Stimulated activated naive CD8-positive, alpha-beta T cell treated with anti-CD3 and anti-CD28 coated beads, Interleukin-15, Interleukin-2, amounts not matched to agents 100 ng/mL and 50 ng/mL, for 24 hours (primary cell): ENCODE data around the gene PPM1F.
A peak's percentile ranks its signal among the peaks of the same experiment; 100 is the strongest.

Experiments used
- H3K27ac Mint-ChIP-seq: one replicate; pipeline ENCODE4 v1.8.0; 2021; ENCODE audit warnings: mild to moderate bottlenecking, mixed read lengths
- H3K27me3 Mint-ChIP-seq: one replicate; pipeline ENCODE4 v1.8.0; 2021; ENCODE audit warnings: mixed read lengths
- H3K36me3 Mint-ChIP-seq: one replicate; pipeline ENCODE4 v1.8.0; 2021; ENCODE audit warnings: low read depth, mixed read lengths
- H3K4me1 Mint-ChIP-seq: one replicate; pipeline ENCODE4 v1.8.0; 2021; ENCODE audit warnings: low read depth, mixed read lengths
- H3K4me3 Mint-ChIP-seq: one replicate; pipeline ENCODE4 v1.8.0; 2021; ENCODE audit warnings: mild to moderate bottlenecking, mixed read lengths
- H3K9me3 Mint-ChIP-seq: one replicate; pipeline ENCODE4 v1.8.0; 2021; ENCODE audit warnings: mixed read lengths

PPM1F gene

DNA sequence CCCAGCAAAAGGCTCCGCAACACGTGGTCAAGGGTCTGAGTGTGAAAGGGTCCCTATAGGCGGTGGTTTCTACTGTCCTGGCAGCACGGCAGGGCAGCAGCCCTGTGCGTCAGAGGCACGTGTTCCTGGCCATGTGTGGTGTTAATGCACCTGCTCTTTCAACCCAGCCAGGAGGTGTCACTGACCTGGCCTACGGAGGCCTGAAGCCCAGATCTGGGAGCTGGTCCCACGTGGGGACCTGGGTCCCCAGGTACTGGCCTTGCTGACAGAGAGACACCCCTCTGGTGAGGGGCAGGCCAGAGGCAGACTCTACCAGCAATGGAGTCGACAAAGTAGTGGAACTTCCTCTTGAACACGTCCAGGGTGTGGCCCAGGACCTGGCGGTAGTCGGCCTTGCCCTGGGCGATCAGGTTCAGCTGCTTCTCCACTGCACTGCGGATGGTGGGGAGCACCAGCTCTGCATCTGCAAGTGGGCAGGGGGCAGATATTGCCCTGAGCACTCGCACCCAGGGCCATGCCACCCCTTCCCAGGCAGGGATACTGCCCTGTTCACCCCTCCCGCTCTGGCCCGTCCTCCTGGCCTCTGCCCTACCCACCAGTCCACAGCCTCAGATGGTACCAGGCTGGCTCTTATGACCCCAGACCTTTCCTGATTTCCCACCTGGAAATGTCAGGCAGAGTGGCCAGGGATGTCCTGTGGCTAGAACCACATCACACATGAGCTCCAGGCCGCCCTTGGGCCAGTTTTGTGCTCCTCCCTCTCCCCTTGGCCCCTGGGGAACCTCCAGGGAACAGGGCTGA lies 6.8 kb upstream of the PPM1F start:
- Mint-ChIP-seq H3K4me3 (no peak overlapping the region), H3K4me1 (no peaks in the 10 kb centered on the region), H3K27ac (no peak overlapping the region), H3K36me3 (peaks cover 16% of the 10 kb centered on the region), H3K27me3 (no peaks in the 10 kb centered on the region), H3K9me3 (no peaks in the 10 kb centered on the region)

- peaks cover 14% of the 10 kb centered on the region for H3K36me3 Mint-ChIP-seq
- no peaks in the 10 kb centered on the region for H3K4me1 Mint-ChIP-seq
- no peak overlapping the region for H3K27ac Mint-ChIP-seq
- H3K9me3 Mint-ChIP-seq, result no peaks in the 10 kb centered on the region
- no peaks in the 10 kb centered on the region for H3K27me3 Mint-ChIP-seq
- H3K4me3 Mint-ChIP-seq, result no peak overlapping the region
Measured at GRCh38 chr22:21958360-21959273, 6.0 kb upstream of the PPM1F start.

DNA sequence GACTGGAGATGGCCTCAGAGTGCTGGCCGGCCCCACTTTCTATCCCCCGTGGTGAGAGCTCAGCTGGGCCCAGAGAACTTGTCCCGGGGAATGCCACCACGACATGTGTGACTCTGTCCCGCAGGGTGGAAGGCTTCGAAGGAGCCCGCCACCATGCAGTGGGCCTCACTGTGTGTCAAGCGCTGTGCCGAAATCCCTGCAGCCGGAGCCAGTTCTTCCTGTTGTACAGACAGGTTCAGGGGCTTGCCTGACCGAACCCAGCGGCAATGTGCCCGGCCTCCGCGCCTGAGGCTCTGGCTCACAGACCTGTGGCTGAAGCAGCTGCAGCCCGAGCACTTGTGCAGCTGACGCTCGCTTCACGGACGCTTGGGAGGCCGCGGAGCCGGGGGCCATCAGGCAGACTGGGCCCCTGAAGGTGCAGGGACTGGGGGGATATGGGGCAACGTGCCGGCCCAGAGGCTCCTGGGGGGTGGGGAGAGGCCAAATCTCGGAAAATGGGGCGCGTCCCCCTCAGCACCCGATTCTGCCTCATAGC lies 650 bp downstream of the PPM1F start:
- H3K4me3 Mint-ChIP-seq, result peak overlapping the region; percentile 83
- peaks cover 4% of the 10 kb centered on the region for H3K36me3 Mint-ChIP-seq
- peaks cover 31% of the 10 kb centered on the region for H3K4me1 Mint-ChIP-seq
- H3K9me3 Mint-ChIP-seq, result no peaks in the 10 kb centered on the region
- H3K27ac Mint-ChIP-seq, result peak overlapping the region; percentile 47
- H3K27me3 Mint-ChIP-seq, result no peaks in the 10 kb centered on the region

DNA sequence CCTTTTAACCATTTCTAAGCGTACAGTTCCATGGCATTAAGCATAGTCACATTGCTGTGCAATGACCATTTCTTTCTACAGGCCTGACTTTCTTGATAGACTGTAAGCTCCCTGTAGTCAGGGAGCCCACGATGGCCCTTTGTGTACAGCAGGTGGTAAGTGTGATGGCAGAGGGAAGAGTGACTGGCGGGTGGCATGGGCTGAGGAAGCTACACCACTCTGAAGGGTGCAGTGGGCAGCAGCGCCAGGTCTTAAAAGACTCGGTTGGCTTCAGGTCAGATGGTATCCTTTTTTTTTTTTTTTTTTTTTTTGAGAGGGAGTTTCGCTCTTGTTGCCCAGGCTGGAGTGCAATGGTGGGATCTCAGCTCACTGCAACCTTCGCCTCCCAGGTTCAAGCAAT lies 1.6 kb downstream of the PPM1F start:
- H3K9me3 Mint-ChIP-seq, result no peaks in the 10 kb centered on the region
- H3K27ac Mint-ChIP-seq, result no peak overlapping the region
- peaks cover 4% of the 10 kb centered on the region for H3K36me3 Mint-ChIP-seq
- no peaks in the 10 kb centered on the region for H3K27me3 Mint-ChIP-seq
- H3K4me3 Mint-ChIP-seq, result peak overlapping the region; percentile 65
- H3K4me1 Mint-ChIP-seq, result peaks cover 31% of the 10 kb centered on the region

DNA sequence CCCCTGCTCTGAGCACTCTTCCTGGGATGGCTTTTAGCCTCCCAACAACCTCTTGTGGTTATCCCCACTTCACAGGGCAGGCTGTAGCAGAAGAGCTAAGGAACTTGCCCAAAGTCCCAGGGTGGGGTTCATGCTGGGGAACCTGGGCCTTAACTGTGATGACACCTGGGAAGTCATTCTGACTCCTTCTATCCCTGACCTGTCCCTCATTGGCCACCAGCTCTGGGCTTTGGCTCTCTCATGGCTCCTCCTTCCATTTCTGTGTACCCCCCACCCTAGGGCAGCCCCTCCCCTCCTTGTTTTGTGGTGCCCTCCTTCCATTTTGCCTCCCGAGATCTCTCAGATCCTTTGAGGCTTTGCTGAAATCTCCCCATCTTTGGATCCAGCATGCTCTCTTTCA lies 2.7 kb downstream of the PPM1F start:
- Mint-ChIP-seq H3K27me3 (no peaks in the 10 kb centered on the region), H3K4me3 (no peak overlapping the region), H3K4me1 (peaks cover 31% of the 10 kb centered on the region), H3K27ac (no peak overlapping the region), H3K9me3 (no peaks in the 10 kb centered on the region), H3K36me3 (peaks cover 7% of the 10 kb centered on the region)

DNA sequence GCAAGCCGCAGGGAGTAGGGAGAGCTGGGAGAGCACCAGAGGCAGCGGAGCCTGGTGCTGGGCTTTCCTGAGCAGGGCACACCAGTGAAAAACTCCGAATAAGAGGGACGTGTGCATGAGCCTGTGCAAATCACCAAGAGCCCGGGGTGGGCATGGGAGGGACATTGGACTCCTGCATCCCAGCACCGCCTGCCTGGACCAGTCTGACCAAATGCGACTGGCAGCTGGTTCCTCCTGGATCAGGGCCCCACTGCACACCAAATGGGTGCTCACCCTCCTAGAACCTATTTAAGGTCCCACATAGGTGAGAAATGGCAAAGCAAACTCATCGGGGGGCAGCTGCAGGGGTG lies 3.1 kb downstream of the PPM1F start:
- H3K9me3 Mint-ChIP-seq, result no peaks in the 10 kb centered on the region

DNA sequence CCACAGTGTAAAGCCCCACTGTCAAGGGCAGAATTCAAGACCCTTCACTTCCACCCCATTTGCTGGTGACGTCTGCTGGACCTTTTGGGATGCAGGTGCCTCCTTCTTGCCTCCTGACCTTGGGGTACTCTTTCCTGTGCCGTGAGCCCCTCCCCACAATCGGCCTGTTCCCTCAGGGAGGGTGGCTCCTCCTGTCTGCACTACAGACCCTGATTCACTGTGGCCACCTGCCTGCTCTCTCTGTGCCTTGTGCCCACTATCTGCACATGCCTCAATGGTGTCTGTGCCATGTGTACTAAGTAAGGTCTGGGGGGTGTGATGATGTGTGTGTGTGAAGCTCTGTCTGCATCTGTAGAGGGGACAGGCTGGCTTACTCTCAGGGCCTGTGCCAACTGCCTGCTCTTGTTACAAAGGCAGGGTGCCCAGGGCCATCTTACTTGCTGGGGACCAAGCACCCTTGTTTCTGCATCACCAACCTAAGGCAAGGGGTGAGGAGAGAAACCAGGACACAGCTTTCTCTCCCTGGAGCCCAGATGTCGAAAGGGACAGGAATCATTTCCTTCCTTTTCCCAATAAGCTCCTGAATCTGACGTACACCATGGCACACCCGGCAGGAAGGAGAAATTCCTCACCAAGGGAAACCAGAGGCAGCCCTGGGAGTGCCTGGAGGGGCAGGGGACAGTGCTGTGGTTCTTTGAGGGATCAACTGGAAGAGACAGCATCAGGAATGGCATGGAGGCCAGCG lies 3.7 kb downstream of the PPM1F start:
- Mint-ChIP-seq H3K4me3 (no peak overlapping the region), H3K27ac (peak overlapping the region; percentile 6), H3K36me3 (peaks cover 9% of the 10 kb centered on the region), H3K27me3 (no peaks in the 10 kb centered on the region), H3K9me3 (no peaks in the 10 kb centered on the region), H3K4me1 (peaks cover 31% of the 10 kb centered on the region)

More for the DNA sequence above, 3.1 kb downstream of the PPM1F start:
- H3K27ac Mint-ChIP-seq, result no peak overlapping the region
- H3K4me1 Mint-ChIP-seq, result peaks cover 31% of the 10 kb centered on the region
- peaks cover 9% of the 10 kb centered on the region for H3K36me3 Mint-ChIP-seq
- H3K4me3 Mint-ChIP-seq, result no peak overlapping the region
- H3K27me3 Mint-ChIP-seq, result no peaks in the 10 kb centered on the region

GRCh38 chr22:21948390-21948789 lies 4.3 kb downstream of the PPM1F start:
- Mint-ChIP-seq H3K27ac (no peak overlapping the region), H3K9me3 (no peaks in the 10 kb centered on the region), H3K4me1 (peaks cover 38% of the 10 kb centered on the region), H3K4me3 (no peak overlapping the region), H3K27me3 (no peaks in the 10 kb centered on the region), H3K36me3 (peaks cover 9% of the 10 kb centered on the region)

- Mint-ChIP-seq H3K4me1 (peaks cover 43% of the 10 kb centered on the region), H3K9me3 (no peaks in the 10 kb centered on the region), H3K27me3 (no peaks in the 10 kb centered on the region), H3K36me3 (peaks cover 9% of the 10 kb centered on the region), H3K4me3 (no peak overlapping the region), H3K27ac (no peak overlapping the region)
Measured at GRCh38 chr22:21947040-21948014, 5.3 kb downstream of the PPM1F start.

DNA sequence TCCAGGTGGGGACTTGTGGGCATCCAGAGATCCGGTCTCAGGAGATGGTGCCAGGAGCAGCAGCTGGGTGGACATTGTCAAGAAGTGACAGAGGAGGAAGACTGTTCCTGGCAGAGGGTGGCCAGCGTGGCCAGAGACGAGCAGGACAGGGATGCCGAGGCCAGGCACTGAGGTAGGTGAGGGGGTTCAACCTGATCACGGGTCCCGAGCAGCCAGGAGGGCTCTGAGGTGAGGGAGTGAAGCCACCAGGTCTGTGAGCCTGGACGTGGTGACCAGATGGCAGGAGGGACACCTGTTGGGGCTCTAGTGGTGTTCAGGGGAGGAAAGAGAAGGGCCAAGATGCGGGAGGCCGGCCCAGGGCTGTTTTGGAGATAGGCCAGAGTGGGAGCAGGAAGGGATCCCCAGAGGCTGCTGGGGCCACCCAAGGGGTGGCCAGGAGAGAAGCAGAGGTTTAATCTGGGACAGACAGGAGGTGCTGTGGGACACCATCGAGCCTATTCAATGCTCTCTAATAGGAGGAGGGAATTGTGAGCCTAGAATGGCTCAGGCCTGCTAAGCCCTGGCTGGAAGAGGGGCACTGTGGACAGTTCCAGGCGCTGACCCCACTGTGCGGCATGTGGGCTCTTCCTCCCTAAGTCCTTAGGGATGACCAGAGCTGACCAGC lies 6.3 kb downstream of the PPM1F start:
- H3K27me3 Mint-ChIP-seq, result no peaks in the 10 kb centered on the region
- no peak overlapping the region for H3K4me3 Mint-ChIP-seq
- peaks cover 46% of the 10 kb centered on the region for H3K4me1 Mint-ChIP-seq
- H3K27ac Mint-ChIP-seq, result no peak overlapping the region
- peaks cover 9% of the 10 kb centered on the region for H3K36me3 Mint-ChIP-seq
- H3K9me3 Mint-ChIP-seq, result no peaks in the 10 kb centered on the region

DNA sequence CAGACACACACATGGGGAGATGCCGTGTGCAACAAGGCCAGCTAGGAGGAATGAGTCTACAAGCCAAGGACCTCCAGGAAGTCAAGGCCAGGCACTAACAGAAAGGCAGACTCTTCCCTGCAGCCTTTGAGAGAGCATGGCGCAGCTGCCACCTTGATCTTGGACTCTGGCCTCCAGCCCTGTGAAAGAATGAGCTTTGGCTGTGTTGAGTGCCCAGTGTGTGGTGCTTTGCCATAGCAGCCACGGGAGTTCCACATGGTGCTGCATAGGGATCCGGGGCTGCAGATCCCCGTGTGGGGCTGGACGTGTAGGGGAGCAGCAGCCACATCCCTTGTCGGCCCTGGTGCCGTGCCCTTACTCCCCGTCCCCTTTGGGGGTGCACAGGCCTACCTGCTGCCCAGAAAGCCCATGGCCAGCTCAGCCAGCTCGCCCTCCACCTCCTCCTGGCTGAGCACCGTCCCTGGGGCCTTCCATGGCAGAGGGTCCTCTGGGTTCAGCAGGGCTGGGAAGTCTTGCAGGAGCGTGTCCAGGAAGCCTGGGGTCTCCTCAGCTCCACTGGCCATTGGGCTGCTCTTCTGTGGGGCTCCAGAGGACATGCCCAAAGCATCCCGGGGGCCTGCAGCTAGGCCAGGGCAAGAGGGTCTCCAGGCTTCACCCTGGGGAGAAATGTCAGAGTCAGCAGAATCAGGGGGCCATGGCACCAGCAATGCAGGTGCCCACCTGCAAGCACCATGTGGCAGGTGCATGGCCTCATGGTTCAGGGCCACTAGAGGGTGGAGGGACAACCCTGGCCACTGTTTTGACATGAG lies 7.0 kb downstream of the PPM1F start:
- H3K4me1 Mint-ChIP-seq, result peaks cover 45% of the 10 kb centered on the region

GRCh38 chr22:21944871-21945270 lies 7.8 kb downstream of the PPM1F start:
- H3K4me3 Mint-ChIP-seq, result no peak overlapping the region
- H3K27me3 Mint-ChIP-seq, result no peaks in the 10 kb centered on the region
- H3K27ac Mint-ChIP-seq, result no peak overlapping the region
- no peaks in the 10 kb centered on the region for H3K9me3 Mint-ChIP-seq
- H3K4me1 Mint-ChIP-seq, result peaks cover 45% of the 10 kb centered on the region
- H3K36me3 Mint-ChIP-seq, result peaks cover 6% of the 10 kb centered on the region

More for the DNA sequence above, 7.0 kb downstream of the PPM1F start:
- H3K9me3 Mint-ChIP-seq, result no peaks in the 10 kb centered on the region
- no peaks in the 10 kb centered on the region for H3K27me3 Mint-ChIP-seq
- H3K36me3 Mint-ChIP-seq, result peaks cover 6% of the 10 kb centered on the region
- no peak overlapping the region for H3K27ac Mint-ChIP-seq
- no peak overlapping the region for H3K4me3 Mint-ChIP-seq
